GM11168 (cell line): ENCODE results near the gene DERL3.

Experiments
- in situ Hi-C: fragments of 300-500 bp; cut with MboI; formaldehyde crosslinking; loops from one replicate; pipeline ENCODE4 v1.12.0; 2022; ENCODE audit warnings: low sequenced_read_pairs; ENCODE audit not compliant: unreplicated experiment

DERL3 gene

DNA sequence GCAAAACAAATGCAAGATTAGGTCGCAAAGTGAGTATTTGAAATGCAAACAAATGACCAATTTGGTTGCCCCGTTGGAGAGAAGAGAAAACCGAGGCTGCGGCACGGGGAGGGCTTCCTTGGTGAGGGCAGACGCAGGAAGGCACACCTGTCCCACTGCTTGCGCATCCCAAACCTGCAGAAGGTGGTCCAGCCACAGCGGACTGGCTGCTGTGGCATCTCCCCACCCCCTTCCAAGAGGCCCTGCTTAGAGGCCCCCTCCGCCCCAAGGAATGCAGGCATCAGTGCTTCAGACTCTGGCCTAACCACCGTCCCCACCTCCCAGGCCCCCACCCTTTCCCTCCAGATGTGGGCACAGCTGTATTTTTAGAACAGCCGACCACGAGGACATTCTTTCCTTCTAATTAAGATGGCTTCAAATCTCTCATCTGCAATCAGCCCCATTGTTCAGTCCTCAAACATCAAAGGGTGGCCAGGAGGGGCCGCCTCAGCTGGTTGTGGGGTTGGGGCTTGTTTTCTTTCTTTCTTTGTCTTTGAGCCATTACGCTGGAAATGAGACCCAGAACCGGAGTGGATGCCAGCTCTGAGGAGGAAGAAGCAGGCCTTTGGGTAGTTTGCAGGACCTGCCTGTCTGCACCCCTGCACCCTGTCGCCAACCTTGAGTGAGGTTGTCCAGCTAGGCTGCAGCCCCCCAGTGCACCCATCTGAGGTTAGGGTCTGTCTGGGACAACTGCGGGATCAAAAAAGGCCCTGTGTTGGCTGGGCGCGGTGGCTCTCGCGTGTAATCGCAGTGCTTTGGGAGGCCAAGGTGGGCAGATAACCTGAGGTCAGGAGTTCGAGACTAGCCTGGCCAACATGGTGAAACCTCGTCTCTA, 9.4 kb upstream of the DERL3 start:
- in situ Hi-C loops, result loop anchor here (5.0 kb wide), 1 partner anchor 76 kb away; the partner anchor contains the start of gene MMP11

DNA sequence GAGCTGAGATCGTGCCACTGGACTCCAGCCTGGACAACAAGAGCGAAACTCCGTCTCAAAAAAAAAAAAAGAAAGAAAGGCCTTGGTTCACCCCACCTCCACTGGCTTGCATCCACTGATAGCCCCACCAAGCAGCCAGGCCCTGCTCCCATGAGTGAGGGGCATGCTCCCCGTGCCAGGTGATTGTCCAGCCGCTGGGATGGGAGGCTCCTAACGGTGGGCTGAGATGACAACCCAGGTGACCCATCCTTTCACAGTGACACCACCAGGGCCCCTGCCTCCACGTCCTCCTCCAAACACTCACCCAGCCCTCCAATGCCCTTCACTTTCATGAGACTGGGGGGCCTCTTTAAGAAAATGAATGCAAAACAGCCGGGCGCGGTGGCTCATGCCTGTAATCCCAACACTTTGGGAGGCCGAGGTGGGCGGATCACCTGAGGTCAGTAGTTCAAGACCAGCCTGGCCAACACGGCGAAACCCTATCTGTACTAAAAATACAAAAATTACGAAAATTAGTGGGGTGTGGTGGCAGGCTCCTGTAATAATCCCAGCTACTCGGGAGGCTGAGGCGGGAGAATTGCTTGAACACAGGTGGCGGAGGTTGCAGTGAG, 8.6 kb upstream of the DERL3 start:
- in situ Hi-C loops, result loop anchor here (5.0 kb wide), 1 partner anchor 75 kb away; the partner anchor contains the start of gene MMP11

DNA sequence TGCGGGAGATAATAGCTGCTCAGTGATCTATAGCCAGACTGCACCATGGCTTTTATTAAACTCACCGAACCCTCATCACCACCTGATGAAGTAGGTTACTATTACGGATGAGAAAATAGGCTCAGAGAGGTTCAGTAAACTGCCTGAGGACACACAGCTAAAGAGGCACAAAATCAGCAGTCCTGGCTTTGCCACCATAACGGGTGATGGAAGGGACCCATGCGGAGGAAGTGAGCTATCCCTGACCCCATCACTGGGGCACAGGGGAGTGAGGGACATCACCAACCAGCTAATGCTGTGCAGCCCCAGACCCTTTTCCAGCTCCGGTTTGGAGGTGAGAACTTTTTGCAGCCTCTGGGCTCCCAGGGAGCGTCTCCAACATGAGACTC, 7.3 kb upstream of the DERL3 start:
- in situ Hi-C loops, result loop anchor here (5.0 kb wide), 1 partner anchor 74 kb away; the partner anchor contains the start of gene MMP11

DNA sequence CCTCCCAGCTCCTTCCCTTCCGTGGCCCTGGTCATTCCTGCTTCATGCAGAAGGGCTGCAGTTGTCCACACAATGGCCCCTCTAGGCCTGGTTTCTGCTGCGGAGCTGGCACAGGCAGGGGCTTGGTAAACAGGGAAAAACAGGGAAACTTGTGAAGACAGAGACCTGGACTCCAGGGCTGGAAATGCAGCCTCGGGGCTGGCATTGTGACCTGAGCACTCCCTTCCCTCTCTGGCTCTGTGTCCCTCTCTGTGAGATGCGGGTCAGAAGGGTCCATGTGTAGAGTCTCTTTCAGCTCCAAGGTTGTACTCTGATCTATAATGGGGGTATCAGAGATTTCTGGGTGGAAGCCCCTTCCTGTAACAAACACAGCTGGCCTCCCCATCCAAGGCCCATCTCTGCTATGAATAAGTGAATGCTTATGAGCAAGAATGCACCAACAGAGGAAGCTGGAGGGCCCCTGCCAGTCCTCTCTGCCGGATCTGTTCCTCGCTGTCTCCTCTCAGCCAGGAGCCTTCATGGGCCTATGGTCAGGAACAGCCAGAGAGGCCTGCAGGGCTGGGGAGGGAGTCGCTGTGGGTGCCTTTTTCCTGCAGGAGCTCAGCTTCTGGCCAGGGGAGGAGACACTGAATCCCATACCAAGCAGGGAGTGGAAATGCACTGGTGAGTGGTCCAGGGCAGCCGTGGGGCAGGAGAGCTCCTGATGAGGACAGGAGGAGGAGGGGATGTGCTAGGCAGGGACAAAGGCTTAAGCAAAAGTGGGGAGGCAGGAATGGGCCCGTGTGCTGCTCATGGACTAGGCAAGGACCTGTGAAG, 6.7 kb upstream of the DERL3 start:
- in situ Hi-C loops, result loop anchor here (5.0 kb wide), 1 partner anchor 73 kb away; the partner anchor contains the start of gene MMP11

DNA sequence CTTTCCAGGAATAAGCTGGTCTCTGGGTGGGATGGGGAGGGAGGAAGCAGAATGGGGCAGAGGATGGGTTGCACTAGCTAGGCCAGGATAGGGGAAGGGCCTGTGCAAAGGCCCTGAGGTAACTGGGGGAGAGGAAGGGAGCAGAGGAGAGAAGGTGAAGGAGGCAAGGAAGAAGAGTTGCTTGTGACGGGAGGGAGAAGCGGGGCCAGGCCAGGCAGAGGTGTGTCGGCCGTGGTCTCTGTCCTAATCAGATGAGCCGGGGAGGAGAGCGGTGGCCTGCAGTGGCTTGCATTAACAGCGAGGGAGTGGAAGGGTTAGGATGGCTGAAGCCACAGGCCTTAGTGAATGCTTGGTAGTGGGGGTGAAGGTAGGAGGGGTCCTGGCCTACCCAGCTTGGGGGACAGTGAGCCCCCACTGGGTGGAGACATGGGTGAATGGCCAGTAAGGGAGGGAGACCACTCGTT, 6.0 kb upstream of the DERL3 start:
- in situ Hi-C loops, result loop anchor here (5.0 kb wide), 1 partner anchor 72 kb away; the partner anchor contains the start of gene MMP11

DNA sequence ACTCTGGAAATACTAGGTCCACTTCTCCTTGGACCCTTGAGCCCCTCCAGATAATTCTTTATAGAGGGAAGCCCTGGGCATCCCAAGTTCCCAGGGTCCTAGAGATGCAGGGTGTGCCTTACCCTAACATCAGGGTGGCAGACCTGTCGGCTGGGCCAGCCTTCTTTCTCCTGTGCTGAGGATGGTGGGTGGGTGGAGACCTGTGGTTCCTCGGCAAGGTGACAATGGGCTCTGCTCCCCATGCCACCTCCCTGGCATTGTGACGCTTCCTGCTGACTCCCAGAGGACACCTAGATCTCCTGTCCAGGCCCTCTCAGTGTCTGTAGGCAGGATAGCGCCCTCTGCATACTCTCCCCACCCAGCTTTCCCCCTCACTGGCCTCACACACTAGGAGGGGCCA, 3.8 kb upstream of the DERL3 start:
- in situ Hi-C loops, result no loop called here

DNA sequence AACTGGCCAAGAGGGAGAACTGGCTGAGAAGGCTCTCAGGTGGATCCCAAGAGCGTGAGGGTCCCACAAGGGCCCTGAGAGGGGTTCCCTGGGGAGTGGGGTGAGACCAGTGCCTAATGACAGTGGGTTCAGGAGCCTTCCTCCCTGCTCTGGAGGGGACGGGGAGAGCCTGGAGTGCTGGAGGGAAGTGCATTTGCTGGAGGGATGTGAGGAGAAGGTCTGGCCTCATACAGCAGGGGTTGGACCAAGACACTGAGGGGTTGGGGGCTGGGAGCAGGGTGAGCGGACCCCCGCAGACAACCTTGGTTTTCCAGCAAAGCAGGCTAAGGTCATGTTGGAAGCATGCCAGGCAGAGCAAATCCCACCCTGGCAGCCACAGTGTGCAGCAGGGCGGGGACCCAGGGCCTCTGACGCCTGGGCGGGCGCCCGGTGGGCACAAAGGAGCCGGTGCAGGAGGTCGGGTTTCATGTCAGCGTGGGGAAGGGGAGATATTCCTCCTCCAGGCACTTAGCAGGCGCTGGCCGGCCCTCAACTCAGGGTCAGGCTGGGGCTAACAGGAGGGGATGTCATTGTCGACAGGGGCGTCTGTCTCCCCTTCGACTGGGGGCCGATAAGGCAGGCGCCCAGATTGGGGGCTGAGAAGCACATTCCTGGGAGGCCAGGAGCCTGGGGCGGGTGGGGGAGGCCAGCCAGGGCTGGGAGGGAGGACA, 3.1 kb upstream of the DERL3 start:
- in situ Hi-C loops, result no loop called here

DNA sequence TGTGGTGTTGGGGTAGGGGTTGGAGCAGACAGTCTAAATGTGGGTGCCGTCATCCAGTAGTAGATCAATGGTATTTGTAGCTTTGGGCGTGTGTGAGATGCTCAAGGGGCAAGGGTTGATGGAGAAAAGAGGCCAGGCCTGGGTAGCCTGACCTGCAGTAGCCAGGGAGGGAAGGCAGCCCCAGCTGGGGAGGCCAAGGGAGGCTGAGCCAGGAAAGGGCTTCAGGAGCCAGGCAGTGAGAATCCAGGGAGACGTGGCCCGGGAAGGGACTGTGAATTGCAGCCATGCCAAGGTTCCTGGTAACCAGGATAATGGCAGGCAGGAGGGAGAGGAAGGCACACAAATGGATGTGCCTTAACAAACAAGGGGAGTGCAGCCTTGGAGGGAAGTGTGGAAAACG, 2.5 kb upstream of the DERL3 start:
- in situ Hi-C loops, result no loop called here

DNA sequence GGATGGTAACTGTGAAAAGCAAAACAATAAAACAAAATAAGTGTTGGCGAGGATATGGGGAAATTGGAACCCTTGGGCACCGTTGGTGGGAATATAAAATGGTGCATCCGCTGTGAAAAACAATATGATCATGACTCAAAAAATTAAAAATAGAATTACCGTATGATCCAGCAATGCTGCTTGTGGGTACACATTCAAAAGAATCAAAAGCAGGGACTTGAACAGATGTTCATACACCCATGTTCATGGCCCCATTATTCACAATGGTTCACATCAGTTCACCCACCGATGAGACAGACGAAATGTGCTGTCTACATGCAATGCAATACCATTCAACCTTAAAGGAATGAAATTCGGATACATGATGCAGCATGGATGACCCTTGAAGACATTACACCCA, 1.2 kb upstream of the DERL3 start:
- in situ Hi-C loops, result no loop called here

DNA sequence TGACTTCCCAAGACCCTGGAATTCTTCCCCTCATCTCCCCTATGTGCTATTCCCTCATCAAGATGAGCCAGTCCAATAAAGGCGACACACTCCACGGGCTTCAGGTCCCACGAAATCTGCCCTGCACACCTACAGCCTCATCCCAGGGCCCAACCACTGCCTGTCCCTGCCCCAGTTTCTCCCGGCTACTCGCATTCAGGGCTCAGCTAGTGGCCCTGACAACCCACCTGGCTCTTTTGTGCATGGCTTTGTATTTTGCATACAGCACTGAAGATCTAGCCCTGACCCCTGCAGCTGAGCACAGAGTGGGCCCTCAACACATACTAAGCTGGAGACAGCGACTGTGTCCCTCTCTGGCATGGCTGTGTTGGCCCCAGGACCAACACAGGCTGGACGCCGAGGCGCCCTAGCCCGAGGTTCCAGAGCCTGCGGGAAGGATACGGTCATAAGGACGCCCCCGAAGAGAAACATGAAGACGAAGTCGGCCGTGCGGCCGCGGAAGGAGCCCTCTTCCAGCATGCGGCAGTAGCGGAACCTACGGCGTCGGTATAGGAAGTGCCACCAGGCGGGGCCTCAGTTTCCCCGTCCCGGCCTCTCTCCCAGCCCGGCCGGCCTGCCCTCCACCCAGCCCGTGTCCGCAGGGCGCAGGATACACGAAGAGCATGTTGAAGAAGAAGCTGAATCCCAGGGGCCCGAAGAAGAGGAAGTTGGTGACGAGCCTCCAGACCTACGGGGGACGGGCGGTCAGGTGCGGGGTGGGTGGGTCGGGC, 710 bp downstream of the DERL3 start:
- in situ Hi-C loops, result no loop called here

DNA sequence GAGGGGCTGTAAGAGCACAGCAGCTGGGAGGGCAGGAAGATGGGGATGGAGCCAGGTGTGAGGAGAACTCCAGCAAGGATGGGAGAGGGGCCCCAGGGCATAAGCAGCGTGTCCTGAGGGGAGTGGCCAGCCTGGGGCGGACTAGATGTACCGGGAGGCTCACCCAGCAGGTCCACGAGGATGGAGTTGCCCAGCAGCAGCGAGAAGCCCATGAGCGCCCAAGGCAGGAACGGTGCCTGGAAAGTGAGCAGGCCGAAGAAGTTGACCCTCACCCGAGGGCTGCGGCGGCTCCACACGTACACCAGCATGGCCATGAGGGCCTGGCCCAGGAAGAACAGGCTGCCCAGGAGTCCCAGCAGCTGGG, 1.3 kb downstream of the DERL3 start:
- in situ Hi-C loops, result no loop called here

DNA sequence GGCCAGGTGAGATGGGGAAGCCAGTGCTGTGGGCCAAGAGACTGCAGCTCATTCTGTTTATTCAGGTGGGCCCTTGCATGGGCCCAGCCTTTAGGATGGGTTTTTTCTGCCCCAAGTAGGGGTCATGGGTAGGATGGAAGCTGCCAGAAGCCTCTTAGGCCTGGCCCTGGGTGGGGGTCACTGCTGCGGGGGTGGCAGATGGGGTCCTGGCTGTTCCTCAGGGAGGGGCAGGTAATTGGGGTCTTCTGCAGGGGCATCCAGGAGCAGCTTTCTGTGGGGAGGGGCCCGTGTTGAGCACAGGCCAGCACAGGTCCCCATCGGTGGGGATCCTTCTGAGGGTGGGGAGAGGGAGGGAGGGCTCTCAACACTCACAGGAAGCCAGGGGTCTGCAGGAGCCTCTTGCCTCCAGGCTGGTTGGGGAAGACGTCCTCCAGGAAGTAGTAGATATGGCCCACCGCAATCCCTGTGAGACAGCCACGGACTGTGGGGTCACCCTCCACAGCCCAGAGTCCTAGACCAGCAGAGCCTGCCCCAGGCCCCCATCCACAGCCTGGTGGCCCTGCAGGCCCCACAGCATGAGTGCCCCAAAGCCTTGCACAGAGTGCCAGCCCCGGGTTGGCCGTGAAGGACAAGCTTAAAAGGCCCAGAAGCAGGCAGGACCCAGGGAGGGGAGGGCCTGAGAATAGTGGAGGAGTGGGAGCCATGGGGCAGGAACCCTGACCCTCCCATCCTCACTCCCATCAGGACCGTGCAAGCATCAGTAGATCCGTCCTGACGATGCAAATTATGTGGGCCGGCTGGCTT, 1.9 kb downstream of the DERL3 start:
- in situ Hi-C loops, result no loop called here

DNA sequence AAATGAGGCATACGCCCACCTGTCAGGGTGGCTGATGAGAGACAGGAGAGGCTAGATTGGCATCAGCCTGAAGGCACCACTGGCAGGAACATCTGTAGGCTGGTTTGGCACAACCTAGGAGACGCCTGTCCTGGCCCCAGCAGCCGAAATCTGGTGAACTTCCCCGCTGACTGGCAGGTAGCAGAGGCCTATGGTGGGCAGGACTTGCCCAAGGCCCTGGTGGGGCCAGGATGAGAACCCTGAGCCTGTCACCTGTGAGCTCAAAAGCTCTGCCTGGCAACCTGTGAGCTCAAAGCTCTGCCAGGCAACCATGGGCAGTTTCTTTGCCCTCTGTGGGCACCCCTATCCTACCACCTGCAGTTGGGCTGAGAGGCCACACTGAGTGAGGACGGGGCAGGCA, 2.5 kb downstream of the DERL3 start:
- in situ Hi-C loops, result no loop called here

DNA sequence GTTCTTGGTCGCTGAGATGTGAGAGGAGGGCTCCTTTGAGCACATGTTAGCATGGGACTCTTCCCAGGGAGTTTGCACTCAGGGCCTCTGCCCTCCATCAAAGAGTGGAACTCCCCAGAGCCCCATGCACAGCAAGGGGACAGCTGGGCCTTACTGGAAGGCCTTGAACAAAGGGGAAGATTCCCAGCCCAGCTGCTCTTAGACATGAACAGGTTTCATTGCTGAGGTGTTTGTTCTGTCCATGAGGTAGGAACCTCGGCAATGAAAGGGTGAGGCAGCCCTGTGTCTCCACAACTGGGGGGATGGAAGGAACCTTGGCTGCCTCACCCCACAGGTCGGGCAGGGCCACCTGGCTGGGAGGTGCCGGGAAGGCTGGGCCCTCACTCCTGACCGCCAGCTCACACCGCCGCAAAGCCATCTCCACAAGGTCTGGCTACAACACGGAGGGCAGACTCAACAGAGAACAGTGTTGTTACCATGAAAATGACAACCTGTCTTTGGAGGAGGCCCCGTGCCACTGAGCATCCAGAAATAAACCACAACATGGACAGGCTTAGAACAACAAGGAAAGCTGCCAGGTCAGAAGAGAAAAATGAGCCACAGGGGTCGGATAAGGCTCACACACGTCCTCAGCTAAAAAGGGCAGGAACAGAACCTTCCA, 3.2 kb downstream of the DERL3 start:
- in situ Hi-C loops, result no loop called here

DNA sequence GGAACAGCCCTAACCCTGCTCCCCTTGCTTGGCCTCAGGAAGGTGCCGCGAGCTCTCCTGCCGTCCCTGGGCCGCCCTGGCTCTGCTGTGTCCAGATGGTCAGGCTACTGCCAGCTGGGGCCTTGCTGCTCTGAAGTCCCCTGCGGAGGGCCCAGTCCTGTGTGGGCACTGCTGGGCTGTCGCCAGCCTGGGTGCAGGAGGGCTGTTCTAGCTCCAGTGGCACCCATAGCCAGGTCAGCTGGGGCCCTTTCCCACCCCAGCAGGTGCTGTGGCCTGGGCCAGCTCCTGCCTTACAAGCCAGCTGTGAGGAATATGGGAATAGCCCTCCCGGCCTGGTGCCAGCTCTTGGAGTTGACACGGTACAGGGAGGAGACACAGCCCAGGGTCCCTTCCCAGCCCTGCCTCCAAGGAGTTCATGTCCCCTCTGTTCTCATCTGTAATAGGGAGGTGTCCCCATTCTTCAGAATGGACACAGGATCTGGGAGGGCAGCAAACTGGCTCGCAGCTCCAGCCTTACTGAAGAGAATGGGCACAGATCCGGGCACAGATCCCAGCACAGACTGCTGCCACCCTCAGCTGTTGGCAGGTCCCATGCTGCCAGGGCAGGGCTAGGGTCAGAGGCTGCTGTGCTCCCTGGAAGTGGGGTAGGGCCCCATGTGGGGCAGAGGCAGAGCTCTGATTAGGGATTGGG, 3.9 kb downstream of the DERL3 start:
- in situ Hi-C loops, result no loop called here

DNA sequence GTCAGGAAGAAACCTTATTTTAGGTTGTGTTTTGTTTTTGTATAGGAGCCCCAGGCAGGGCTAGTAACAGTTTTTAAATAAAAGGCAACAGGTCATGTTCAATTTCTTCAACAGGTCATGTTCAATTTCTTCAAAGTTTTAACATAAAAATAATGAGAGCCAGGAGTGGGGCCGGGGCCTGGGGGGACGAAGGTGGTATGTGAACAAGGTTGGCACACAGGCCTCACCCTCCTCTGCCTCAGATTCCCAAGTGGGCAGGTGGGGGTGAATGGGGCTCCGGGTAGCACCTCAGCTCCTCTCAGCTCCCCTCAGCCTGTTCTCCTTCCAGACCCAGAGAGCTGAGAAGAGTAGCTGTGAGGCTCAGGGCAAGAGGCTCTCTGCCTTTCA, 4.4 kb downstream of the DERL3 start:
- in situ Hi-C loops, result no loop called here

DNA sequence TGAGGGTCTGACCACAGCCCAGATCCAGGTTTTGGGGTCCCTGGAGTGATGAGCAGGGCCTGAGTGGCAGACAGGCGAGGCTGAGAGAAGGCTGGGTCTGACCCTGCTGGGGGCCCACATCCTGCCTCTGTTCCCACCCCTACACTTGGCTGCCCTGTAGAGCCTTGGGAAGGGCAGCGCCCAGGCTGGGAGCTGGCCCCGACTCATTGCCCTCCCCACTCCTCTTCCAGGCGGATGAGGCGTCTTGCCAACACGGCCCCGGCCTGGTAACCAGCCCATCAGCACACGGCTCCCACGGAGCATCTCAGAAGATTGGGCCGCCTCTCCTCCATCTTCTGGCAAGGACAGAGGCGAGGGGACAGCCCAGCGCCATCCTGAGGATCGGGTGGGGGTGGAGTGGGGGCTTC, 4.9 kb downstream of the DERL3 start:
- in situ Hi-C loops, result no loop called here
